PC-9 (cell line): ENCODE data around the gene SRSF3. TPM values are rescaled to one million over a fixed set of nuclear protein-coding genes. Genes with fewer than 3 reads are reported as not detected.

Experiments used
- BruUV-seq: library from RNA; stranded (reverse); fragments of 400-500 nt; replicated peaks from 2 replicates; lab custom pipeline; 2021; lab: Mats Ljungman, UMichigan
- CTCF ChIA-PET: fragments of 300-600 bp; sonication (Branson Sonifier 250); formaldehyde crosslinking; loops from one replicate; lab custom pipeline; 2022; ENCODE audit warnings: antibody characterized with exemption; lab: Charles Lee
- POLR2A ChIA-PET: fragments of 300-600 bp; sonication (Branson Sonifier 250); formaldehyde crosslinking; loops from one replicate; lab custom pipeline; 2022; ENCODE audit warnings: antibody characterized with exemption; ENCODE audit not compliant: unreplicated experiment; lab: Charles Lee
- DNase-seq, 2 experiments: peaks; one replicate each; pipeline versions ENCODE4 v3.0.0 to v3.0.0-alpha.2; 2015 to 2022; ENCODE audit warnings: mixed read lengths in 1 of 2
- H2AFZ ChIP-seq: fragments of 200-600 bp; sonication (generic); 2 replicates; pipeline ENCODE4 v1.8.1; 2017; ENCODE audit warnings: antibody characterized with exemption
- H3F3A ChIP-seq: fragments of 200-600 bp; sonication (generic); 2 replicates; pipeline ENCODE4 v1.8.1; 2017; ENCODE audit warnings: antibody characterized with exemption, mild to moderate bottlenecking, low read depth; ENCODE audit not compliant: insufficient read depth
- H3K27ac ChIP-seq: fragments of 200-600 bp; sonication (generic); 2 replicates; pipeline ENCODE4 v1.6.1; 2016; ENCODE audit warnings: mixed run types
- H3K27me3 ChIP-seq: fragments of 200-600 bp; sonication (generic); 2 replicates; pipeline ENCODE4 v1.6.1; 2016; ENCODE audit warnings: low read depth, mixed run types; ENCODE audit not compliant: insufficient read depth
- H3K36me3 ChIP-seq: fragments of 200-600 bp; sonication (generic); 2 replicates; pipeline ENCODE4 v1.6.1; 2016; ENCODE audit warnings: low read depth, mixed run types
- H3K4me1 ChIP-seq: fragments of 200-600 bp; sonication (generic); replicated peaks from 2 replicates; pipeline ENCODE4 v1.6.1; 2016; ENCODE audit warnings: mixed run types; ENCODE audit not compliant: insufficient read depth
- H3K4me2 ChIP-seq: fragments of 200-600 bp; sonication (generic); 2 replicates; pipeline ENCODE4 v1.6.1; 2017; ENCODE audit warnings: mixed run types
- H3K4me3 ChIP-seq: fragments of 200-600 bp; sonication (generic); 2 replicates; pipeline ENCODE4 v1.6.1; 2016; ENCODE audit warnings: mixed run types
- H3K79me2 ChIP-seq: fragments of 200-600 bp; sonication (generic); 2 replicates; pipeline ENCODE4 v1.6.1; 2017; ENCODE audit warnings: low read depth, mixed run types
- H3K9me2 ChIP-seq: fragments of 200-600 bp; sonication (generic); 2 replicates; pipeline ENCODE4 v1.8.1; 2017; ENCODE audit warnings: mild to moderate bottlenecking; ENCODE audit not compliant: insufficient read depth
- H3K9me3 ChIP-seq: fragments of 200-600 bp; sonication (generic); 2 replicates; pipeline ENCODE4 v1.8.1; 2016; ENCODE audit warnings: low read depth; ENCODE audit not compliant: insufficient read depth
- H4K20me1 ChIP-seq: fragments of 200-600 bp; sonication (generic); 2 replicates; pipeline ENCODE4 v1.8.1; 2017; ENCODE audit not compliant: insufficient read depth
- CTCF ChIP-seq: fragments of 200-600 bp; sonication (generic); conservative IDR thresholded peaks from 2 replicates; pipeline ENCODE4 v1.6.1; 2017; ENCODE audit warnings: mixed run types, antibody characterized with exemption, mild to moderate bottlenecking, moderate library complexity
- EZH2 ChIP-seq: fragments of 200-600 bp; sonication (generic); IDR thresholded peaks from 2 replicates; pipeline ENCODE4 v1.8.0; 2017; ENCODE audit warnings: antibody characterized with exemption, low read depth
- intact Hi-C: fragments of 100-400 bp; cut with micrococcal nuclease; formaldehyde crosslinking; loops from one replicate; pipeline ENCODE4 v1.10.0; 2022; ENCODE audit not compliant: unreplicated experiment
- total RNA-seq: library from RNA; stranded (reverse); gene quantifications from 2 replicates; pipeline ENCODE4 v1.2.3, GENCODE V29; 2021

SRSF3 gene
- total RNA-seq, 1 experiment from 2014 or later: 278 TPM

GRCh38 chr6:36608788-36609563, 14.8 kb downstream of the SRSF3 start:
- CTCF ChIA-PET: interaction anchor here (0.5 to 0.7 kb wide), 3 partner anchors 71 to 1312 kb away, joined by 3 to 11 read pairs (median 6); no protein-coding TSS in a partner anchor
- H3K4me1 ChIP-seq: 0 out of 2 replicates have a peak, but pooled peaks cover 5% of the 10 kb centered on the region
- H3K9me3 ChIP-seq: no peaks in the 10 kb centered on the region
- peaks cover 55% of the 10 kb centered on the region for H4K20me1 ChIP-seq
- no peak overlapping the region for H3K4me3 ChIP-seq
- H3K36me3 ChIP-seq: peaks cover 37% of the 10 kb centered on the region
- H3K4me2 ChIP-seq: no peak overlapping the region
- no peak for TF ChIP-seq CTCF
- no peak for TF ChIP-seq EZH2
- POLR2A ChIA-PET: interaction anchor here (0.6 kb wide), 2 partner anchors 74 to 159 kb away, joined by 3 to 6 read pairs; no protein-coding TSS in a partner anchor
- peaks cover 98% of the 10 kb centered on the region for H3F3A ChIP-seq
- peaks cover 21% of the 10 kb centered on the region for H3K79me2 ChIP-seq
- H3K9me2 ChIP-seq: no peaks in the 10 kb centered on the region
- H3K27ac ChIP-seq: 0 out of 2 replicates have a peak overlapping the region, but pooled peaks have one; percentile 11
- H2AFZ ChIP-seq: no peak overlapping the region
- BruUV-seq: no TSS peak
- H3K27me3 ChIP-seq: no peaks in the 10 kb centered on the region
- intact Hi-C loops: no loop called here
- no peak for DNase-seq

GRCh38 chr6:36609582-36609981, 15.4 kb downstream of the SRSF3 start:
- ChIA-PET CTCF (interaction anchor here (0.6 kb wide), 3 partner anchors 56 to 97 kb away, joined by 3 to 6 read pairs (median 5); no protein-coding TSS in a partner anchor), POLR2A (no interaction called here)
- no peaks in the 10 kb centered on the region for H3K9me3 ChIP-seq
- H3K9me2 ChIP-seq: no peaks in the 10 kb centered on the region
- no peak for DNase-seq
- intact Hi-C loops: no loop called here
- no peaks in the 10 kb centered on the region for H3K27me3 ChIP-seq
- H3K27ac ChIP-seq: 0 out of 2 replicates have a peak overlapping the region, but pooled peaks have one; percentile 3
- H3K4me1 ChIP-seq: 0 out of 2 replicates have a peak, but pooled peaks cover 4% of the 10 kb centered on the region
- H3K4me3 ChIP-seq: no peak overlapping the region
- H3K79me2 ChIP-seq: peaks cover 15% of the 10 kb centered on the region
- TF ChIP-seq EZH2 (no peak), CTCF (no peak)
- peaks cover 49% of the 10 kb centered on the region for H4K20me1 ChIP-seq
- peaks cover 96% of the 10 kb centered on the region for H3F3A ChIP-seq
- no peak overlapping the region for H2AFZ ChIP-seq
- peaks cover 31% of the 10 kb centered on the region for H3K36me3 ChIP-seq
- BruUV-seq: no TSS peak
- H3K4me2 ChIP-seq: no peak overlapping the region

GRCh38 chr6:36610041-36610955, 16.1 kb downstream of the SRSF3 start:
- TF ChIP-seq EZH2: no peak
- ChIA-PET CTCF (interaction anchor here (0.6 kb wide), 3 partner anchors 57 to 97 kb away, joined by 3 to 6 read pairs (median 5); no protein-coding TSS in a partner anchor), POLR2A (no interaction called here)
- intact Hi-C loops: no loop called here
- Histone ChIP-seq H3K4me1 (peaks cover under 1% of the 10 kb centered on the region), H3K27me3 (no peaks in the 10 kb centered on the region), H2AFZ (no peak overlapping the region), H3K79me2 (peaks cover 8% of the 10 kb centered on the region), H3K9me2 (no peaks in the 10 kb centered on the region), H3K27ac (peak overlapping the region; percentile 11; the same call in 1 of the 2 replicates), H3K9me3 (no peaks in the 10 kb centered on the region), H3K4me3 (no peak overlapping the region), H3K36me3 (peaks cover 24% of the 10 kb centered on the region), H4K20me1 (peaks cover 41% of the 10 kb centered on the region), H3F3A (peaks cover 96% of the 10 kb centered on the region), H3K4me2 (no peak overlapping the region)
- no peak for DNase-seq
- no TSS peak for BruUV-seq
